Left ventricle myocardium inferior (tissue), 1 donor: ENCODE measurements around the gene SSBP4. TPM values are rescaled to one million over a fixed set of nuclear protein-coding genes. Genes with fewer than 3 reads are reported as not detected.

Source experiments
- DNase-seq: peaks from one replicate; pipeline ENCODE4 v3.0.0-alpha.2; 2020
- H3K27ac ChIP-seq: fragments of 200-600 bp; replicated peaks from 2 replicates; pipeline ENCODE4 v1.8.0; 2021
- H3K27me3 ChIP-seq: fragments of 200-600 bp; 2 replicates; pipeline ENCODE4 v1.8.0; 2021; ENCODE audit warnings: low read depth
- H3K36me3 ChIP-seq: fragments of 200-600 bp; 2 replicates; pipeline ENCODE4 v1.8.0; 2021
- H3K4me1 ChIP-seq: fragments of 200-600 bp; 2 replicates; pipeline ENCODE4 v1.8.0; 2021
- H3K4me3 ChIP-seq: fragments of 200-600 bp; 2 replicates; pipeline ENCODE4 v1.8.0; 2021; ENCODE audit warnings: mild to moderate bottlenecking, moderate library complexity
- H3K9me3 ChIP-seq: fragments of 200-600 bp; replicated peaks from 2 replicates; pipeline ENCODE4 v1.8.0; 2021
- CTCF ChIP-seq: fragments of 200-600 bp; IDR thresholded peaks from 2 replicates; pipeline ENCODE4 v1.8.0; 2021; ENCODE audit warnings: antibody characterized with exemption, mild to moderate bottlenecking, borderline replicate concordance
- intact Hi-C: fragments of 100-400 bp; cut with micrococcal nuclease; formaldehyde crosslinking; loops from one replicate; pipeline ENCODE4 v1.11.0; 2022
- total RNA-seq: library from RNA; stranded (reverse); fragmentation: NEBNext Ultra II Directional; extraction: Animal tissue kit (Norgen Biotek cat#: 25700); gene quantifications from one replicate; pipeline ENCODE4 v1.2.1, GENCODE V29; 2021
- donor health status: DM: no; HTN: yes; CAD: no; lungs with severe emphysema.

Gene SSBP4
- total RNA-seq, 1 donor from 2014 or later, result 30.8 TPM

- Histone ChIP-seq H3K36me3 (no peaks in the 10 kb centered on the region), H3K9me3 (no peaks in the 10 kb centered on the region), H3K4me1 (peaks cover 70% of the 10 kb centered on the region), H3K27me3 (peaks cover 46% of the 10 kb centered on the region), H3K4me3 (peak overlapping the region; percentile 86), H3K27ac (peak overlapping the region; percentile 99)
- TF ChIP-seq CTCF, result no peak
- intact Hi-C loops, result no loop called here
- DNase-seq, result peak; percentile 94
These were observed 2.4 kb upstream of the SSBP4 start for GRCh38 chr19:18416778-18417249.

GRCh38 chr19:18417250-18418028, 1.8 kb upstream of the SSBP4 start:
- H3K4me3 ChIP-seq, result peak overlapping the region; percentile 86
- peak overlapping the region; percentile 99 for H3K27ac ChIP-seq
- H3K4me1 ChIP-seq, result peaks cover 73% of the 10 kb centered on the region
- peaks cover 46% of the 10 kb centered on the region for H3K27me3 ChIP-seq
- H3K9me3 ChIP-seq, result no peaks in the 10 kb centered on the region
- peak; percentile 88 for DNase-seq
- no peaks in the 10 kb centered on the region for H3K36me3 ChIP-seq
- TF ChIP-seq CTCF, result no peak
- intact Hi-C loops, result no loop called here

GRCh38 chr19:18418029-18418482, 1.1 kb upstream of the SSBP4 start:
- TF ChIP-seq CTCF, result no peak
- H3K27ac ChIP-seq, result peak overlapping the region; percentile 99
- DNase-seq, result no peak
- H3K9me3 ChIP-seq, result no peaks in the 10 kb centered on the region
- peak overlapping the region; percentile 86 for H3K4me3 ChIP-seq
- H3K36me3 ChIP-seq, result no peaks in the 10 kb centered on the region
- peaks cover 46% of the 10 kb centered on the region for H3K27me3 ChIP-seq
- peaks cover 80% of the 10 kb centered on the region for H3K4me1 ChIP-seq
- intact Hi-C loops, result no loop called here

GRCh38 chr19:18418483-18419194, 559 bp upstream of the SSBP4 start:
- Histone ChIP-seq H3K4me1 (peaks cover 85% of the 10 kb centered on the region), H3K27ac (peak overlapping the region; percentile 99), H3K27me3 (peaks cover 46% of the 10 kb centered on the region), H3K9me3 (no peaks in the 10 kb centered on the region), H3K36me3 (no peaks in the 10 kb centered on the region), H3K4me3 (peak overlapping the region; percentile 86)
- intact Hi-C loops, result no loop called here
- DNase-seq, result no peak
- TF ChIP-seq CTCF, result no peak

- no peak for TF ChIP-seq CTCF
- peaks cover 37% of the 10 kb centered on the region for H3K27me3 ChIP-seq
- H3K9me3 ChIP-seq, result no peaks in the 10 kb centered on the region
- peak overlapping the region; percentile 86 for H3K4me3 ChIP-seq
- peak overlapping the region; percentile 99 for H3K27ac ChIP-seq
- intact Hi-C loops, result no loop called here
- DNase-seq, result no peak
- no peaks in the 10 kb centered on the region for H3K36me3 ChIP-seq
- H3K4me1 ChIP-seq, result peaks cover 83% of the 10 kb centered on the region
These were observed 682 bp downstream of the SSBP4 start for GRCh38 chr19:18419699-18420460.
